PC-9 (cell line): ENCODE measurements around the gene C1orf146.

Experiments
- CTCF ChIP-seq: fragments of 200-600 bp; sonication (generic); conservative IDR thresholded peaks from 2 replicates; pipeline ENCODE4 v1.6.1; 2017; ENCODE audit warnings: mixed run types, antibody characterized with exemption, mild to moderate bottlenecking, moderate library complexity
- EZH2 ChIP-seq: fragments of 200-600 bp; sonication (generic); IDR thresholded peaks from 2 replicates; pipeline ENCODE4 v1.8.0; 2017; ENCODE audit warnings: antibody characterized with exemption, low read depth

GRCh38 chr1:92262516-92262915 is 44.8 kb downstream of the C1orf146 start:
- TF ChIP-seq CTCF (no peak), EZH2 (no peak)
